Hematopoietic multipotent progenitor cell (in vitro differentiated cells): ENCODE measurements around the gene CYP1B1. TPM values are rescaled to one million over a fixed set of nuclear protein-coding genes. Genes with fewer than 3 reads are reported as not detected.

Source experiments
- DNase-seq, 3 donors: peaks; one replicate each; pipeline ENCODE4 v3.0.0-alpha.2; 2011 to 2015; ENCODE audit warnings: low read depth in 2 of 3, low spot score in 2 of 3
- total RNA-seq: library from RNA; depleted of rRNA; stranded (reverse); fragments of >200 nt; gene quantifications from one replicate; pipeline ENCODE4 v1.2.3, GENCODE V29; 2012

CYP1B1 gene
- total RNA-seq, 1 donor = 2.7 TPM

DNA sequence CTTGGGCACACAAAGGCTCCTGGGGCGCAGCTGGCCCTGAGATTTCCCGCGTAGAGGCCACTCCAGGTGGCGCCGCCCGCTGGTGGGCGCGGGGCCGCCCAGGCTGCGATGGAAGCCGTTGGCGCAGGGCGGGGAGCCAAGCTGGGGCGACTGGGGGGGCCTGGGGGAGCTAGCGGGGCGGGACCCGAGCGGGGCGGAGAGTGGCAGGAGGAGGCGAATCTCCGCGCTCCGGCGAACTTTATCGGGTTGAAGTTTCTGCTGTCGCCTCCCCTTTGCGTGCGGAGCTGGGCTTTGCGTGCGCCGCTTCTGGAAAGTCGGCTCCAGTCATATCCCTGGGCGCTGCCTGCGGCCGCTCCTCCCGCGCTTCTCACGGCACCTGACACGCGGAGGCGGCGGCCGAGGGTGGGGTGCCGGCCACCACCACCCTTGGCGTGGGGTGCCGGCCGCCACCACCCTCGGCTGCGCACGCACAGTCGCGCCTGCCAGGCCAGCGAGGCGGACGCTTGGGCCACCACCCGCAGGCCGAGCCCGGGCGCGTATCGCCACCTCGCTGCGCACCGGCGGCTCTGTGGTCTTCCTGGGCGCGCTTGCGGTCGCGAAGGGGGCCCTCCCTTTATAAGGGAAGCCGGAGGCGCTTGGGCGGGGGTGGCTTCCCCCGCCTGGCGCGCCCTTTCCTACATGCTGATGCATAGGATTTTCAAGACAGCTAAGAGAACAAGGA lies 919 bp upstream of the CYP1B1 start:
- peak in 2 of 3 donors; percentile 73 to 84 for DNase-seq

DNA sequence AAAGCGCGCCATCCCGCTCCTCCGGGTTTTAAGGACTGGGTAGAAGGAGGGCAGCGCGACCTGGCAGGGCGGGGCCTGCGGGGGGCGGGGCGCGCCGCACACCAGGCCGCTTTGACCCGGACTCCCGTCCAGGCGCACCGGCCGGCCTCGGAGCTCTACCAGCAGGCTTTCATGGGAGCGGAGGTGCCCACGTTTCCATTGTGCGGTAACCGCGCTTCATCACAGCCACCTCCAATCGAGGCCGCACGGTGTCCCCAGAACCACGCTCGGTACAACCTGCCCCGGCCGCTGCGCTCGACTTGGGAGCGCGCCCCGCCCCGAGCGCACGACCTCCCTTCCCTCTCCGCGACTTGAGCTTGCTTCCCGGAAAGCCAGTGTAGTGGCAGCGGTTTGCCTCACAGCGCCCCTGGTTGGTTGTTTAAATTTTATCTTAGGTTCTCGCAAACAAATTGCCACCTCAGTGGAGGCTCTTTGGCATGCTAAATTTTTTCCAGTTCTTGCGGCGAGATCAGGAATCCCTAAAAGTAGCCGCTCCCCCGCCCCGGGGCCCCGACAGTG lies 280 bp upstream of the CYP1B1 start:
- DNase-seq = peak in 2 of 3 donors; percentile 62 to 63

DNA sequence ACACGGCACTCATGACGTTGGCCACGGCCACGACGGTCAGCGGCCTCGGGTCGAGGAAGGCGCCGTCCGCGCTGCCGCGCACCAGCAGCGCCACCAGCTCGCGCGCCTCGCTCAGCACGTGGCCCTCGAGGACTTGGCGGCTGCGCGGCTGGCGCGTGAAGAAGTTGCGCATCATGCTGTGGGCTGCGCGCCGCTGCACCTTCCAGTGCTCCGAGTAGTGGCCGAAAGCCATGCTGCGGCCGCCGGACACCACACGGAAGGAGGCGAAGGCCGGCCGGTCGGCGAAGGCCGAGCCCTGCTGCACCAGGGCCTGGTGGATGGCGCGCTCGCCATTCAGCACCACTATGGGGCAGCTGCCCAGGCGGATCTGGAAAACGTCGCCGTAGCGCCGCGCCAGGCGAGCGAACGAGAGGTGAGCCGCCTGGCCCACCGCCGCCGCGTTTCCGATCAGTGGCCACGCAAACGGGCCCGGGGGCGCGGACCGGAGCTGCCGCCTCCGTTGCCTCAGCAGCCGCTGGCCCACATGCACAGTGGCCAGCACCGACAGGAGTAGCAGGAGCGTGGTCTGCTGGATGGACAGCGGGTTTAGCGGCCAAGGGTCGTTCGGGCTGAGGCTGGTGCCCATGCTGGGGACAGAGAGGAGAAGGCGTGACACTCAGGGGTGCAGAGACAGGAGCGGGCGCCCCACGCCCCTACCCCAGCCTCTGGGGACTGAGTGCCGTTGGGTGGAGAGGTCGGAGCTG lies 1.0 kb downstream of the CYP1B1 start:
- peak in 2 of 3 donors; percentile 19 to 26 for DNase-seq

DNA sequence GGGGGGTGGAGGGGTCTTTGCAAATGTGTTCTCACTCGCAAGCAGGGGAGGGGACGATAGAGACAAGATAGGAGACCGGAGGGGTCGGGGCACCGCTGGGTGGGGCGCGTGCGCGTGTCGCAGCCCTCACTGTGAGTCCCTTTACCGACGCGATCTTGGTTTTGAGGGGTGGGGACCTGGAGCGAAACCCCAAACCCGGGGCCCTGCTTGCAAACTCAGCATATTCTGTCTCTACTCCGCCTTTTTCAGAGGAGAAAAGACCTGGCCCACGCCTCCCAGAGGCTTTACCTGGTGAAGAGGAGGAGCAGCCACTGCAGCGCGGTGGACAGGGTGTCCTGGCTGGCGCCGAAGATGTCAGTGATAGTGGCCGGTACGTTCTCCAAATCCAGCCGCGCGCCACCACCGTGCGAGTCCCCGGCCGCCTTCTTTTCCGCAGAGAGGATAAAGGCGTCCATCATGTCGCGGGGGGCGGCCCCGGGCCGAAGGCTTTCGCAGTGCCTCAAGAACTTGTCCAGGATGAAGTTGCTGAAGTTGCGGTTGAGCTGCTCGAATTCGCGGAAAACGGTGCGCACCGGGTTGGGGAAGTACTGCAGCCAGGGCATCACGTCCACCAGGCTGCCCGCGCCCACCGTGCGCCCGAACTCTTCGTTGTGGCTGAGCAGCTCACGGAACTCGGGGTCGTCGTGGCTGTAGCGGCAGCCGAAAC lies 1.7 kb downstream of the CYP1B1 start:
- peak in 2 of 3 donors; percentile 29 to 35 for DNase-seq

DNA sequence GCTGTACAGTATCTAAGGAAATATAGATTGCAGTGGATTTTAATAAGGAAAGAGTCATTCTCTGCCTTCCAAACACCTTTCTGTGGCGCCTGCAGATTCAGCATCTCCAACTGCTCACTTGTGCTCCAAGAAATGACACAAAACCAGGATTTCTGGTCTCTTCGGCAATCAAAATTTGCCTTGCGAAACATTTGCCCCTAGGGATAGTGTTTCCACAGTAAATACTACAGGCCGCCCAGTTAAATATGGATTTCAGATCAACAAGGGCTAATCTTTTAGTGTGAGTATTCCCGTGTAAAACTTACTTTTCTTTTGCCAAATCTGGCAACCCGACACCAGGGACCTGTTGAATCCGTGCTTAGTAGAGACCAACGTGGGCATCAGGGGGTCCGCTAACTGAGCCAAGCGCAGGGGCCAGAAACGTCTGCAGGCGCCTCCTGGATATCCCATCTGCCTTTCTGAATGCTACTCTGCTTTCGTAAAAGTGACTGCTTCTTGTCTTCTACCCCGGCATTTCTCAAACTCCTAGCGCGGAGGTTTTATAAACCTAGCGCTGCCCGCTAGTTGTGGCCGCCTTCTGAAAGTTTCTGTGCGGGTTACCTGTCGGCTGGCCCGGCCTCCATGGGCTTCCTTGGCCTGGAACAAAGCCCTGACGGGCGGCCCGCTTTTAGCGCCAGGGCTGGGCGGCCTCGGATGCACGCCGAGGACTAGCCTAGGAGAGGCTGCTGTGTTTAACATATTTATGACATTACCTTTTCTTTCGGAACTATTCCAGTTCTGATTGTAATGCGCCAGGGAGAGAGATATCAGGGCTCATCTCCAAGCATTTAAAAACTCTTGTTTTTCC lies 2.5 kb downstream of the CYP1B1 start:
- no peak for DNase-seq

DNA sequence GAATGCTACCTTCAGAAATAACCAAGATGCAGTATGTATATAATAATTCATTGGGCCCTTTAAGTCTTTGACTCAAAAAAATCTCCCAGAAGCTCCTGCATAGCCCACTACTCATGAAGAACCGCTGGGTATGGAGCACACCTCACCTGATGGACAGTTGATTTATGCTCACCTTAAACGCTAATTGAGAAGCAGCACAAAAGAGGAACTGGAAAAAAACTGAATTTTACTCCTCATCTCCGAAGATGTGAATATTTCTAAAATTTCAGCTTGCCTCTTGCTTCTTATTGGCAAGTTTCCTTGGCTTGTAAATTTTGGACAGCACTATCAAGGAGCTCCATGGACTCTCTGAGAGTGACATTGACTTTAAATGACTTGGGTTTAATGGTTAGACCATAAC lies 5.5 kb downstream of the CYP1B1 start:
- DNase-seq = no peak

DNA sequence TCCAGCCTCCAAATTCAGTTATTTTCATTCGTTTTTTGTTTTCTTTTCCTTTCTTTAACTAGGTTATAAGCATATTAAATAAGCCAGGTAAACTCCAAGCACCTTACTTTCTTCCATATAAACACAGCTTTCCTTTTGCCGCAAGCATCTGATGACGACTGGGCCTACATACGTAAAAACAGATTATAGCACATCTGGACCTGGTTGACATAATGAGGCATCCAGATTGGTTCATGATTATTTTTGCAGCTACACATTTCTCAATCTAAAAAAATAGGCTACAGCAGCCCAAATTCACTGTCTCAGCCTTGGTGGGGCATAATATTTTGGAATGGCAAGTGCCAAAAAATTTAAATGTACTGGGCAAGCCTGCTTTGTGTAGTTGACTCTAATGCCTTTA lies 7.7 kb downstream of the CYP1B1 start:
- DNase-seq = no peak

DNA sequence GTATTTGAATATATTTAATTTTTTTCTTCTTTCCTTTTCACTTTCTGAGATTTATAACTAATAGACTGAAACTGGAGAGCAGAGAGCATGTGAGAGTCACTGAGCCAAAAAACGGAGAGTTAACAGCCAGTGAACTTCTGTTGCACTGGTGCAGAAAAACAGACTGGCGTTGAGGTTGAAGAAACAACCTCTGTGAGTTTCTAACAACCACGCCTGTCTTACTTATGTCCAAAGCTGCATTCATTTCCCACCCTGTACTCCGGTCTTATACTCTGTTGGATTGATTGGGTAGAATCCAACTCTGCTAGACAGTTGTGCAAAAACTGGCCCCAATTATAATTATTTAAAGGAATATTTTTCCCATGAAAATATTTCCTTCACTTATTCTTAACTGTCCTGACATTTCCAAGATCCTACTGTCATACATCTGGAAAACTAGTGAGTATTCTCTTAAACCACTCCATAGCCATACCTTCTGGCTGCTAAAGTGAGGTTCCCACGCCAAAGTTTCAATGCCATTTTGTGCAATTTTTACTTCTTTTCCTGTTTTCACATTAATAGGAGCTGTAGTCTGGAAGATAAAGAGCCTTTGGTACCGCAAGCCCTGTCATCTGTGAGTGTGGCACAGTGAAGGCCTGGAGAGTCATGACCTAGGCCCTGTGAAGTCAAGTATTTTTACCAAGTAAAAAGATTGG lies 9.4 kb downstream of the CYP1B1 start:
- no peak for DNase-seq

DNA sequence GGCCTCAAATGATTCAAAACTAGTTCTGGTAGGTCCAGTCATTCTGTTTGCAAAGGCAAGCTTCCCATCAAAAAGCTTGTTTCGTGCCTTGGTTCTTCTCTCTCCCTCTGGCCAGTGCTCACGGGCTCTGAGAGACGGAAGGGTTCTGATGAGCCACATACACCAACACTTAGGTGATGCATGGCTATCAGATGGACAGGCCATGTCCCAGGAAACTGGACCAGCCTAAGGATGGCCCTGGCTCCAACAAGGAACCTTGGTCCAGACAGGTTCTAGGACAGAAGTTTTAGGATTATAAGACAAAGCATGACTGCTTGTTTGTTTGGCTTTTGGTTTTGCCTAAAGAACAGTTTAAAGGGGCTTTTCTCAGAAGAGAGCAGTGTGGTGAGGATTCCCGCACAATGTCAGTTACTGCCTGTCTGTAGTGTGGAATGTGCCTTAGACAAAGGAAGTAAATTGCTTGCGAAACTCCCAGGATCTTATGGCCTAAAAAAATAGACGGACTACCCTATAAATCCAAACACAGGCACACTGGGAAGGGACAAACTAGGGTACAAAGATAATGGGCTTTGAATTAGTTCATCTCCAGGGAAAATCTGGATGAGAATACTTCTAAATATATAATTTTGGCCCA lies 10.3 kb downstream of the CYP1B1 start:
- no peak for DNase-seq

DNA sequence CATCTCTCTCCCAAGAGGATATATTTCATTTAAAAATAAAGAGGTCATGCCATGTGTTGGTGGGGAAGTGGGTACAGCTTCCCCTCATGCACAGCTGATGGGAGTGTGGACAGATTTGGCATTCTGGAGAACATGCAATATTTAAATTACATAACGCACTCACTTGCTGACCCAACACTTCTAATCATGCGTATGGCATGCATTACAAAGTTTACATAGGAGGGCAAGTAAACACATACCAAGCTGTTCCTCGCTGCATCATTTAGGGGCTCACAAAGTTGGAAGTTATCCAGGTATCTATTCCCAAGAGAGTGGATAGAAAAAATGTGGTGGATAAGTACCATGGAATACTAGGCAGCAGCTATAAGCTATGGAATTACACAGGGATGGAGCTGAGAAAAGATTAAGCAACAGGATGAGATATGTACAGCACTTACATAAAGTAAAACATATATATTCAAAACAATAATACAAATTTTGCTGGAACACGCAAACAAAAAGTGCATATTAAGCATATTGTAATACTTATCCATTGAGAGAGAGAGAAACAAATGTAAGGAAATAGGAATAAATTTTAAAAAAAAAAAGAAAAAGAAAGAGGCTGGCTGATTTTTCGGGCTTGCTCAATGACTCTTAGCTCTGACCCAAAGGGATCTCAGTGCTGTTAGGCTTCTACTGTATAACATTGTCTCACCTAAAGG lies 11.0 kb downstream of the CYP1B1 start:
- DNase-seq = no peak

DNA sequence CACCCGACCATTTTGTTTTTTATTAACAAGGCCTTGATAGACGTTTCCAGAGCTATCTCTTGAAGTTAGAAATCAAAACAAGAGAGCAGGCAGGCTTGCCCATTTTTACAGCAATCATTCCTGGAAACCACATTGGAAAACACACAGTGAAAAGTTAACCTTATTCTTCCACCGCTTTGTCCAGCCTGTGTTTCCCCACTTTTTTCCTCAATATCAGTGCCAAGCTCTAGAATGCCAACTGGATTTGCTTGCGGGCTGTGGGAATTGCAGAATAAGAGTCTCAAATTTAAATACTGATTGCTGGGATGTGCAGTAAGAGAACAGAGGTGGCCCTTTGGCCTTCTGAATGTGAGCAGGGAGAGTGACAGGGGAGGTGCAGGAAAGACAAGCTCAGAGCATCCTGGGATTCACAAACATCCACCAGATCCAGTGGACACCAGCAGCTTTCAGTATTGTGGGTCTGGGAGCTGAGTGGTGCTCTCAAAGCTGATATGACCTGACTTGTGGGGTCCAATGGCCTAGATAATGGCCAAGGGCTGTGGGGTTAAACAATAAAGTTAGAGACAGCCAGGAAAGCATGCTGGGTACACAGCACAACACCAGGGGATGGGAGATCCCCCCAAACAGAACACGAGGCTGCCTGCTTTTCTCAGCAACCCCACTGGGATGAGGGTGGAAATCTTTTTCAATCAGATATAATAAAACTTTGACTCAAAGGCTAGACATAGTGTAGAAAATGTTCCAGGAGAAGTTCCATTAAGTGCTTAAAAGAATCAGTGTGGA lies 15.5 kb downstream of the CYP1B1 start:
- no peak for DNase-seq

DNA sequence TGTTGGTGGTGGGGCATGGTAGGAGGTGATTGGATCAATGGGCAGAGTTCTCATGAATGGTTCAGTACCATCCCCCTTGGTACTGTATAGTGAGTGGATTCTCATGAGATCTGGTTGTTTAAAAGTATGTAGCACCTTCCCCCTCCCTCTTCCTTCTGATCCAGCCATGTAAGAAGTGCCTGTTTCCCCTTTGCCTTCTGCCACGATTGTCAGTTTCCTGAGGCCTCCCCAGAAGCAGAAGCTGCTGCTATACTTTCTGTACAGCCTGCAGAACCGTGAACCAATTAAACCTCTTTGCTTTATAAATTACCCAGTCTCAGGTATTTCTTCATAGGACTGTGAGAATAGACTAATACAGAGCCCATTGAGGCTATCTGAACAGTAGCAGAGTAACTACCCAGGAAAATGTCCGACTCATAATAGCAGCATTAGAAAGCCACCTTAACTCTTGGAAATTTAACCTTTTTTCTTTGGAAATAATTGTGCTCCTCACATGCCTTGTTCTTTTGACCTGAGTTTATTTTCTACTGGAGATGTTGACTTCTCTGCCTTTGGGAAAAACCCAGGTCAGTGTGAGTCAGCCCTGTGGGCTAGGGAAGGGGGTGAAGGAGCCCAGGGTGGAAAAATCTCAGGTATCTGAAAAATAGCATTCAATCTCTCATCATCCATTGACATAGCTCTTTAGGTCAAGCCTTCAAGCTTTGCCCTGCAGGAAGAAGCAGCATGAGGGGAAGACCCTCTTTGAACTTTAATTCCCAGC lies 18.1 kb downstream of the CYP1B1 start:
- DNase-seq = no peak

DNA sequence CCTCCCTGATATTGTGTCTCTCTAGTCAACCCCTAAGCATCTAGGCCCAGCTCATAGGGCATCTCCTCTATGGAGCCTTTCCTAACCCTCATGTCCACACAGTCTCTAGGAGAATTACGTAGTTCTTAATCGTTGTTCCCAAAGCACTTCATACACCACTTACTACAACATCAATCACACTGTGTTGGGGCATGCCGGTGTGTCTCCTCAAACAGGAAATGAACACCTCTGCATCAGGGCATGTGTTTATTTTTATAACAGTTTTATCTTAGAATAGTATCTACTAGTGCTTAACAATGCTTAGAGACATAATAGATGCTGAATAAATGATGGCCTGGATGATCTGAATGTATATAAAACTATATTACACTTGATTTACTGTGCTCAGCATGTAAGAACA lies 19.7 kb downstream of the CYP1B1 start:
- DNase-seq = no peak

DNA sequence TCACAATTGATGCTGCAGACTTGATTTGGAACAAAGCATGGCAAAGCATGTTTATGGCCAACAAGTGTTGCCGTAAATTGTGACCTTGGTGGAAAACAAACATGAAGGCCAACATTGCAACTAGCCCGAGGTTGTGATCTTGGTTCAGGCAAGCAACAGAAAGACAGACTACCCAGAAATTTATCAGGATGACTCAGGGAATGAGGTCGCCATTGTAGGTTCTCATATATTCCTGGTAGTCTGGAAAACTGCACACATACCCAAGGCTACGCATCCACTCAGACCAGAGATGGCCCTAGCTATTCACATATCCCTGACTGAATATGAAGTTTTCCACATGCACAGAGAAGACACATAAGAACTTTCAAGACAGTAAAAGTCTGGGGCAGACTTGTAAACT lies 30.1 kb downstream of the CYP1B1 start:
- DNase-seq = no peak

DNA sequence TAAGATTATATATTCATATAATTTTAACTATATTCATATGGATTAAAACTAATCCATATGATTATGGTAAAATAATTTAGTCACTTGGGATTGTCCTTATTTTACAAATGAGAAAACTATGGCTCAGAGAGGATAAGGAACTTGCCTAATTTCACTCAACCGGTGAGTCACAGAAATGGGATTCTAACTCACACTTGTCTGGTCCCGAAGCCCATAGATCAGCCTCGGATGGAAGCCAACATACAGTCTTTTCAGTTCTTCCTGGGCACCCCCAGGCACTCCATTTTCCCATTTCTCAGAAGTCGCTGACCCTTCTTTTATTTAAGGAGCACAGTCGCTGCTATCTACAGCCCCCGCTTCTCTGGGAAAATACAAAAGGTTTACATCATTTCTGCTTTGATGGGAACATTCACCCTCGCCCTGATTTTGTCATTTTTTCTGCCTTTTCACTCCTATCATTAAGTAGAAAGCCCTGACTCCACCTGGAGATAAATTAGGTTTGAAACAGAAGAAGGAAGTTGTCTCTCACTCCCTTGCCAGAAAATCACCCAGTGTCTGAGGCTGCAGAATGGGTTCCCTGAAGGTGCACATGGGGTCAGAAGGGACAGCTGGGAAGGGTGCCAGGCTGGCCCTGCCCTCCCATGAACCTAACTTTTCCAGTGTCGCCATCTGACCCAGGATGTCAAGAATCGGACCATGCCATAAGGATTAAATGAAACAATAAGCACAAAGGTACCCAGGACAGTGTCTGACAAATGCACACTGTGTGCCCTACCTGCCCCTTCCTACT lies 36.6 kb downstream of the CYP1B1 start:
- no peak for DNase-seq

DNA sequence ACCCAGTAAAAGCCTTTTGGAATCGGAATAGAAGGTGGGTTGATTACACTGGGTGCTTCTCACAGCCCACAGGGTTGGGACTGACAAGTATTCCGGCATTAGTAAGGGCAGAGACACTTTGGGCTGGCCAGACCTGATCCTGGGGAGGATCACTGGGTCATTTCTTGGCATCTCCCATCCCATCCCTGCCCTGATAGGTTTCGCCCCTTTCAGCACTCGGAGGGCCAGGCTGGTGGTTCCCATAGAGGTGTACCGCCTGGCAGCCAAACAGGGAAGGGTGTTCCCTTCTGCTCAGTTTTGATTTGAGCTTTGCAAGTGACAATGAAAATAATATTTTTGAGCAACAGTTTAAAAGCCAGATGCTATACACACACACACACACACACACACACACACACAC lies 37.3 kb downstream of the CYP1B1 start:
- DNase-seq = no peak
